CD4-positive, CD25-positive, alpha-beta regulatory T cell (primary cell): ENCODE measurements around the gene NDRG2. TPM values are rescaled to one million over a fixed set of nuclear protein-coding genes. Genes with fewer than 3 reads are reported as not detected.

Experiments used
- ATAC-seq, 2 donors: fragments of 150-1000 bp; cut with Tn5 transposase; one replicate each; pipeline ENCODE4 v1.10.0; 2021; ENCODE audit warnings: low read depth in 2 of 2, moderate number of reproducible peaks in 2 of 2, moderate library complexity in 1 of 2
- DNase-seq, 3 donors: peaks; one replicate each; pipeline versions ENCODE4 v3.0.0 to v3.0.0-alpha.2; 2012 to 2022; ENCODE audit warnings: mixed read lengths in 1 of 3
- H3K27ac ChIP-seq: one replicate; pipeline ENCODE4 v1.7.0; 2013; ENCODE audit warnings: mild to moderate bottlenecking, low read length; ENCODE audit not compliant: insufficient read depth, poor library complexity, severe bottlenecking
- H3K27me3 ChIP-seq: one replicate; pipeline ENCODE4 v1.7.0; 2013; ENCODE audit warnings: low read length; ENCODE audit not compliant: control insufficient read depth, insufficient read depth
- H3K36me3 ChIP-seq: one replicate; pipeline ENCODE4 v1.7.0; 2013; ENCODE audit warnings: mild to moderate bottlenecking, low read length, moderate library complexity; ENCODE audit not compliant: control insufficient read depth, insufficient read depth
- H3K4me1 ChIP-seq: 2 replicates; pipeline ENCODE4 v1.7.0; 2013; ENCODE audit warnings: mild to moderate bottlenecking, low read length; ENCODE audit not compliant: insufficient read depth, control insufficient read depth, poor library complexity, severe bottlenecking
- H3K4me3 ChIP-seq: one replicate; pipeline ENCODE4 v1.7.0; 2013; ENCODE audit warnings: low read depth, mild to moderate bottlenecking, low read length, moderate library complexity
- H3K9me3 ChIP-seq, 2 experiments: 1 replicate in 1 of 2; 2 replicates in 1 of 2; pipeline ENCODE4 v1.7.0; 2013; ENCODE audit warnings: low read length in 2 of 2, mild to moderate bottlenecking in 1 of 2, moderate library complexity in 1 of 2; ENCODE audit not compliant: control insufficient read depth in 2 of 2
- H3K27ac Mint-ChIP-seq, 3 donors: one replicate each; pipeline ENCODE4 v1.8.0; 2020 to 2022; ENCODE audit warnings: mild to moderate bottlenecking in 3 of 3, mixed read lengths in 3 of 3, moderate library complexity in 2 of 3
- H3K27me3 Mint-ChIP-seq: one replicate; pipeline ENCODE4 v1.8.0; 2022; ENCODE audit warnings: mild to moderate bottlenecking, mixed read lengths
- H3K36me3 Mint-ChIP-seq: one replicate; pipeline ENCODE4 v1.8.0; 2020; ENCODE audit warnings: mixed read lengths
- H3K4me1 Mint-ChIP-seq, 4 donors: one replicate each; pipeline ENCODE4 v1.8.0; 2020 to 2022; ENCODE audit warnings: mixed read lengths in 4 of 4, mild to moderate bottlenecking in 1 of 4
- H3K4me3 Mint-ChIP-seq, 4 donors: one replicate each; pipeline ENCODE4 v1.8.0; 2020 to 2022; ENCODE audit warnings: mild to moderate bottlenecking in 4 of 4, mixed read lengths in 4 of 4, moderate library complexity in 3 of 4
- H3K9me3 Mint-ChIP-seq, 7 donors: one replicate each; pipeline ENCODE4 v1.8.0; 2020 to 2022; ENCODE audit warnings: mixed read lengths in 7 of 7, mild to moderate bottlenecking in 3 of 7, moderate library complexity in 2 of 7
- polyA plus RNA-seq, 4 donors: library from polyadenylated mRNA; unstranded; fragments of 300-500 nt; fragmentation: Illumina TruSeq; gene quantifications; one replicate each; pipeline ENCODE4 v1.2.3, GENCODE V29; 2021
- total RNA-seq: library from RNA; stranded (reverse); gene quantifications from one replicate; pipeline ENCODE4 v1.2.3, GENCODE V29; 2022

Gene NDRG2
- total and polyA plus RNA-seq, 5 donors from 2014 or later, result 13.3 to 19.6 (median 17.2) TPM

- Mint-ChIP-seq H3K27ac (peak overlapping the region in 1 of 3 donors; percentile 32), H3K4me1 (peaks cover 0 to 30% (median 12%) of the 10 kb centered on the region in 4 donors)
- no peak overlapping the region for H3K27ac ChIP-seq
These were observed 1.6 kb upstream of the NDRG2 start for GRCh38 chr14:21026274-21026987.

DNA sequence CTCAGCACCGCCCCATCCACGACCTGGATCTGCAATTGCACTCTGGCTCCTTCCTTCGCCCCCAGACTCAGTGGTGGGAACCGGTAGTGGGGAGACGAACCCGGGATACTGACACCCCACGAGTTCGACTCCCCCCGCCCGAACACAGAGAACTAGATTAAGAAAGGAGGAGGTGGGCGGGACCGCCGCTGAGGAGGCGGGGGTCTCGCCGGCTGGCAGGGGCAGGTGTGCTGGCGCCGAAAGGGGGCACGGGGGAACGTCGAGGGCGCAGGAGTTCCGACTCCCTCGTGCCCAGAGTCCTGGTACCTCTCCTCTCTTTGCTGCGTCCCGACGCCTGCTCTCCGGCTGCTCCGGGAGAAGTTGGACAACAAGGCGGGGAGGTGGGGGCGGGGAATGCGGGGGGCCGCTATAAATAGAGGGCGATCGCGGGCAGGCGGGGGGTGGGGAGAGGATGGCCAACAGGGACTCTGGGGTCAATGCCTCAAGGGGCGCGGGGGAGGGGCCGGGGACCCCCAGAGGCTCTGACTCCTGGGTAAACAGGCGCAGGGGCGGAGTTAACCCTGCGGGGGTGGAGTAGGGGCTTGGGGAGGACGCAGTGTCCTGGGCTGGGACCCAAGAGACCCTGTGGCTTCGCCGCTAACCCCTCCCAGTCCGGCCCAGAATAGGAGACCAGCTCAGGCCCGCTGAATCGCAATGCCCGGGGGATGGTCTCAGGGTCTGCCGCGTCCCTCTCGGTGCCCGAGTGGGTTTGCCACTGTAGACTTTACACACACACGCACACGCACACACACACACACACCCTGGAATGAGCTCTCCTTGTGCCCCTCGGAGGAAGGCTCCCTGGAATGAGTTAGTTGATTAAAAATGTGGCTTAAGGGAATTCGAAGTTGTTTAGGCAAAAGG is 761 bp upstream of the NDRG2 start:
- Histone ChIP-seq H3K27me3 (peaks cover 3% of the 10 kb centered on the region), H3K36me3 (no peaks in the 10 kb centered on the region), H3K27ac (no peak overlapping the region), H3K4me1 (peaks cover 20% of the 10 kb centered on the region), H3K9me3 (no peaks in the 10 kb centered on the region), H3K4me3 (no peak overlapping the region)
- DNase-seq (no peak), ATAC-seq (no peak)
- Mint-ChIP-seq H3K4me1 (peaks cover 0 to 32% (median 12%) of the 10 kb centered on the region in 4 donors), H3K27ac (peak overlapping the region in 1 of 3 donors; percentile 93), H3K4me3 (peak overlapping the region; percentile 86 to 94 (median 92)), H3K36me3 (peaks cover 14% of the 10 kb centered on the region), H3K27me3 (peaks cover 23% of the 10 kb centered on the region), H3K9me3 (no peaks in the 10 kb centered on the region)

More at GRCh38 chr14:21026274-21026987, 1.6 kb upstream of the NDRG2 start:
- DNase-seq, result no peak
- no peak overlapping the region for H3K4me3 ChIP-seq
- Mint-ChIP-seq H3K36me3 (peaks cover 9% of the 10 kb centered on the region), H3K9me3 (no peaks in the 10 kb centered on the region), H3K27me3 (peaks cover 22% of the 10 kb centered on the region), H3K4me3 (peak overlapping the region; percentile 67 to 84 (median 72))
- peaks cover 3% of the 10 kb centered on the region for H3K27me3 ChIP-seq
- H3K4me1 ChIP-seq, result peaks cover 20% of the 10 kb centered on the region
- H3K36me3 ChIP-seq, result no peaks in the 10 kb centered on the region
- H3K9me3 ChIP-seq, result no peaks in the 10 kb centered on the region
- ATAC-seq, result no peak

GRCh38 chr14:21023817-21024584 is 860 bp downstream of the NDRG2 start:
- peak overlapping the region; percentile 82 to 94 (median 90) for H3K4me3 Mint-ChIP-seq
- Histone ChIP-seq H3K4me1 (peaks cover 20% of the 10 kb centered on the region), H3K4me3 (peak overlapping the region; percentile 74), H3K27me3 (peaks cover 3% of the 10 kb centered on the region), H3K9me3 (no peaks in the 10 kb centered on the region), H3K27ac (peak overlapping the region; percentile 14), H3K36me3 (peaks cover 6% of the 10 kb centered on the region)
- peaks cover 26% of the 10 kb centered on the region for H3K36me3 Mint-ChIP-seq
- DNase-seq (peak in 1 of 3 donors; percentile 12), ATAC-seq (no peak)
- peak overlapping the region in 2 of 3 donors; percentile 78 to 89 for H3K27ac Mint-ChIP-seq
- H3K4me1 Mint-ChIP-seq, result peaks cover 0 to 32% (median 12%) of the 10 kb centered on the region in 4 donors
- peaks cover 21% of the 10 kb centered on the region for H3K27me3 Mint-ChIP-seq
- no peaks in the 10 kb centered on the region for H3K9me3 Mint-ChIP-seq

GRCh38 chr14:21023174-21023573 is 1.7 kb downstream of the NDRG2 start:
- Histone ChIP-seq H3K4me3 (no peak overlapping the region), H3K36me3 (peaks cover 6% of the 10 kb centered on the region), H3K4me1 (peaks cover 20% of the 10 kb centered on the region), H3K9me3 (no peaks in the 10 kb centered on the region), H3K27ac (no peak overlapping the region), H3K27me3 (peaks cover 3% of the 10 kb centered on the region)
- no peak for ATAC-seq
- Mint-ChIP-seq H3K36me3 (peaks cover 29% of the 10 kb centered on the region), H3K4me3 (peak overlapping the region; percentile 65 to 94 (median 84)), H3K27me3 (peaks cover 21% of the 10 kb centered on the region), H3K9me3 (no peaks in the 10 kb centered on the region), H3K27ac (peak overlapping the region in 2 of 3 donors; percentile 31 to 72), H3K4me1 (peaks cover 0 to 32% (median 12%) of the 10 kb centered on the region in 4 donors)
- DNase-seq, result no peak

DNA sequence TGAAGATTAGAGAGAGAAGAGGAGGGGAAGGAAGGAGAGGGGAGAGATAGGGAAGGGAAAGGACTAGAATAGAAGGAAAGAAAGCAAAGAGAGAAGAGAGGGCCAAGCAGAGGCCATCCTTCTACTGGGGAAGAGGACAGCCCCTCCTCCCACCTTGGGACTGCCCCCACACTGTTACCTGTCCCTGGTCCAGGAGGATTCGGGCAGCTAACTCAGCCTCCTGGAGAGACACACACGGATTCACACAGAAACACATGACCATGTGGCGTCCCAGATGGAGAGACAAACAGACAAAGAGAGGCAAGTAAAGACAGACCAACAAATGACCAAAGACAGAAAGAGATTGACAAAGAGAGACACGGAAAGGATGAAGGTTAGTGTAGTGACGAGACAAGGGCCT is 2.2 kb downstream of the NDRG2 start:
- H3K4me1 Mint-ChIP-seq, result peaks cover 0 to 32% (median 12%) of the 10 kb centered on the region in 4 donors
- no peak overlapping the region for H3K27ac ChIP-seq
- peaks cover 29% of the 10 kb centered on the region for H3K36me3 Mint-ChIP-seq
- H3K4me3 Mint-ChIP-seq, result peak overlapping the region; percentile 61 to 86 (median 74)
- no peaks in the 10 kb centered on the region for H3K9me3 ChIP-seq
- no peak for ATAC-seq
- peaks cover 3% of the 10 kb centered on the region for H3K27me3 ChIP-seq
- H3K9me3 Mint-ChIP-seq, result no peaks in the 10 kb centered on the region
- no peak overlapping the region for H3K4me3 ChIP-seq
- H3K27me3 Mint-ChIP-seq, result peaks cover 21% of the 10 kb centered on the region
- no peak for DNase-seq
- H3K4me1 ChIP-seq, result peaks cover 20% of the 10 kb centered on the region
- H3K36me3 ChIP-seq, result peaks cover 9% of the 10 kb centered on the region
- H3K27ac Mint-ChIP-seq, result peak overlapping the region in 1 of 3 donors; percentile 31

GRCh38 chr14:21020977-21021545 is 3.8 kb downstream of the NDRG2 start:
- no peaks in the 10 kb centered on the region for H3K9me3 ChIP-seq
- H3K36me3 Mint-ChIP-seq, result peaks cover 38% of the 10 kb centered on the region
- no peaks in the 10 kb centered on the region for H3K9me3 Mint-ChIP-seq
- H3K4me1 Mint-ChIP-seq, result peaks cover 0 to 28% (median 12%) of the 10 kb centered on the region in 4 donors
- H3K4me3 Mint-ChIP-seq, result peak overlapping the region in 2 of 4 donors; percentile 58 to 75
- H3K4me3 ChIP-seq, result no peak overlapping the region
- peaks cover 21% of the 10 kb centered on the region for H3K27me3 Mint-ChIP-seq
- peaks cover 9% of the 10 kb centered on the region for H3K36me3 ChIP-seq
- no peak for ATAC-seq
- no peak overlapping the region for H3K27ac ChIP-seq
- peaks cover 3% of the 10 kb centered on the region for H3K27me3 ChIP-seq
- peaks cover 20% of the 10 kb centered on the region for H3K4me1 ChIP-seq
- no peak for DNase-seq
- H3K27ac Mint-ChIP-seq, result peak overlapping the region in 1 of 3 donors; percentile 1

DNA sequence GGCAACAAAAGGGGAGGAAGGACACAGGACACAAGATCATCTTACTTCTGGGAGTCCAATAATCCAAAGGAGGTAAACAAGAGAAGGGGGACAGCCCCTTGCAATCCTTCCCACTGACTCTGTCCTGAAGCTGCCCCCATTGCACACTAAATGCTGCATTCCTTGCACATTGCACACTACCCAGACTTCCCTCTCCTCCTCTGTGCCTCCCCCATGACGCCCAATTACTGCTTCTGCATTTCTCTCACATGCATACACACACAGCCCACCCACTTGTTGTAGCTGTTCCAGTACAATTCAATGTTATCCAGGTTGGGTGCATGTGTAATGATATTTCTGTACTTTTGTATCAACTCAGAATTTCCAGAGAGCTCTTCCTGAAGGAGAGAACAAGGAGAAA is 5.5 kb downstream of the NDRG2 start:
- H3K36me3 ChIP-seq, result peaks cover 9% of the 10 kb centered on the region
- H3K27me3 ChIP-seq, result peaks cover 3% of the 10 kb centered on the region
- ATAC-seq (no peak), DNase-seq (no peak)
- H3K27ac ChIP-seq, result no peak overlapping the region
- Mint-ChIP-seq H3K27ac (no peak overlapping the region), H3K4me3 (no peak overlapping the region), H3K4me1 (peaks cover 0 to 26% (median 11%) of the 10 kb centered on the region in 4 donors), H3K9me3 (no peaks in the 10 kb centered on the region), H3K36me3 (peaks cover 38% of the 10 kb centered on the region), H3K27me3 (peaks cover 22% of the 10 kb centered on the region)
- peaks cover 11% of the 10 kb centered on the region for H3K4me1 ChIP-seq
- no peak overlapping the region for H3K4me3 ChIP-seq
- no peaks in the 10 kb centered on the region for H3K9me3 ChIP-seq
